Fibroblast of peridontal ligament (primary cell): ENCODE results near the gene TSGA10IP.
"Not testable (repeated sequence)": the region's sequence is repeated elsewhere in the genome, so short reads cannot be mapped to it uniquely, and the experiment has no call there.

Experiments used
- DNase-seq: peaks from one replicate; pipeline ENCODE4 v3.0.0-alpha.2; 2010; ENCODE audit errors: extremely low read depth

TSGA10IP gene

GRCh38 chr11:65946655-65947054, 1.4 kb downstream of the TSGA10IP start:
- no peak for DNase-seq

DNA sequence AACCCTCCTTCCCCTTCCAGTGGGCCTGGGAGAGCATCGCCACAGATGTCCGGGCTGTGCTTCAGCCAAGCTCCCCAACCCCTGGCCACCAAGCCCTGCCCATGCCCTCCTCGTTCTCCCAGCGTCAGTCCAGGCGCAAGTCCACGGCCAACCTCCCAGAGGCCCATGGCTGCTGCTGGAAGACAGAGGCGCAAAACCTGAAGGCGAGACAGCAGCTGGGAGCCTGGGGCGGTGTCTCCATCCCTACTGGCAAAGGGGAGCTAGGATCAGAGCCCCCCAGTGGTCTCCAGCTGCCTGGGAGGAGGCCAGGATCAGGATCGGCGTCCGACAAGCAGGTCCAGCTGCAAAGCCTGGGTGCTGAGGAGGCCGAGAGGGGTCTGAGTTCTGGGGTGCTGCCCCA, 1.9 kb downstream of the TSGA10IP start:
- DNase-seq, result no peak

DNA sequence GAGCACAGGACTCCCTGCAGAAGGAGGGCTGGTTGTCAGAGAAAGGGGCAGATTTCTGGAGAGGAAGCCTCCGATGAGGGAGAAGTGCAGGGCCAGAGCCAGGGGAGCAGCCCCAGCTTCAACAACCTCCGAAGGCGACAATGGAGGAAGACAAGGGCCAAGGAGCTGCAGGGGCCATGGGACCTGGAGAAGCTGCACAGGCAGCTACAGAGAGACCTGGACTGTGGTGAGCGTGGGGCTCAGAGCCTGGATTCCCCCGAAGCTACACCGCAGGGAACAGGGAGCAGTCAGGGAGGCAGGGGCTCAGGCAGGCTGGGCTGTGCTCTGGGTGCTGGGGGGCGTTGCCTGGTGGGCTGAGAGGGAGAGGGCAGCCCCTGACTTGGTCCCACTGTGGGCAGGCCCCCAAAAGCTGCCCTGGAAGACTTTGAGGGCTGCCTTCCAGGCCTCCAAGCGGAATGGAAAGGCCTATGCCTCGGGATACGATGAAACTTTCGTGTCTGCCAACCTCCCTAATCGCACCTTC, 2.4 kb downstream of the TSGA10IP start:
- no peak for DNase-seq

DNA sequence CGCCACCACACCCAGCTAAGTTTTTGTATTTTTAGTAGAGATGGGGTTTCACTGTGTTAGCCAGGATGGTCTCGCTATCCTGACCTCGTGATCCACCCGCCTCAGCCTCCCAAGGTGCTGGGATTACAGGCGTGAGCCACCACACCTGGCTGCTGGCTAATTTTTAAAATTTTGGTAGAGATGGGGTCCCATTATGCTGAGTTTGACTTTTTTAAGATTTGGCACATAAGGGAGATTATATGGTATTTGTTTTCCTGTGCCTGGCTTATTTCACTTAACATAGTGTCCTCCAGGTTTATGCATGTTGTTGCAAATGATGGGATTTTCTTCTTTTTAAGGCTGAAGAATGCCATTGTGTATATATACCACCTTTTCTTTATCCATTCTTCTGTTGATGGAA, 5.4 kb downstream of the TSGA10IP start:
- not testable (repeated sequence) for DNase-seq

- not testable (repeated sequence) for DNase-seq
These were observed 6.4 kb downstream of the TSGA10IP start for GRCh38 chr11:65951641-65952040.

GRCh38 chr11:65952052-65952521, 6.8 kb downstream of the TSGA10IP start:
- DNase-seq, result no peak

DNA sequence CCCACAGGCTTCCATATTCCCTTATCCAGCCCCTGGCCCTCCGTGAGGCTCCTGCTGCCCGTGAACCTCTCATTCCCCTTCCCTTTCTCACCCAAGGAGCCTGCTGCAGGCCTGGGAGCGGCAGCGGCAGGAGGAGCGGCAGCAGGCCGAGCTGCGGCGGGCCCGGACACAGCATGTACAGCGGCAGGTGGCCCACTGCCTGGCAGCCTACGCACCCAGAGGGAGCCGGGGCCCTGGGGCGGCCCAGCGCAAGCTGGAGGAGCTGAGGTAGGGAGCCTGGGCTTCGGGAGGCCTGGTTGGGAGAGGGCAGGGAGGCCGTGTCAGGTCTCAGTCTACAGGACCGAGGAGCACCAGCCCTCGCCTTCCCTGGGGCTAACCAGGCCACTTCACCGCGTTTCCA, 8.2 kb downstream of the TSGA10IP start:
- DNase-seq, result no peak

GRCh38 chr11:65954771-65955170, 9.5 kb downstream of the TSGA10IP start:
- DNase-seq, result no peak

DNA sequence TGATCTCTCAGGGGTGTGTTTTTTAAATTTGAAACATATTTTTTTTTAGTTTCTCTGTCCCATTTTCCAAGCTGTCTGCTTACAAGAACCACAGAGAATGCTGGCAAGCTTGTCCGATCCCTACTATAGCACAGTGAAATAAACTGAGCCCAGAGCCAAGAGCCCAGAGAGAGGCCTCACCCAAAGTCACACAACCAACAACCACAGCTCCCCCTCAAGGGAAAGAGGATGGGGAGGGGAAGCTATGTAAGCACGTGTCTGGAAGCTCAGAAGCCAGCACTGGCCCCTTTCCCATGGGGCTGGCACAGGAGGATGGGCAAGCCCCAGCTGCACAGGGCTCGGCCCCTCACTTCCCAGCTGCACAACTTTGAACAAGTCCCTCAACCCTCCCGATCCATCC, 13.0 kb downstream of the TSGA10IP start:
- DNase-seq, result peak; percentile 61

GRCh38 chr11:65958774-65959420, 13.6 kb downstream of the TSGA10IP start:
- no peak for DNase-seq

DNA sequence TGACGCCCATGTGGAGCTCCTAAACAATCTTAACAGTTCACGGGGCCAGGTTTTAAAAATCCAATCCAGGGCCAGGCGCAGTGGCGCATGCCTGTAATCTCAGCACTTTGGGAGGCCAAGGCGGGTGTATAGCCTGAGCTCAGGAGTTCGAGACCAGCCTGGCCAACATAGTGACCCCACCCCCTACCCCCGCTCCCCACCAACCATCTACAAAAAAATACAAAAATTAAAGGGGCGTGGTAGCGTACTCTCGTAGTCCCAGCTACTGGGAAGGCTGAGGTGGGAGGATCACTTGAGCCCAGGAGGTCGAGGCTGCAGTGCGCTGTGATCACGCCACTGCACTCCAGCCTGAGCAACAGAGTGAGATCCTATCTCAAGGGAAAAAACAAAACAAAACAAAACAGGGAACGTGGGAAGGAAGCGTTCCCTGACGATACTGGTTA, 15.6 kb downstream of the TSGA10IP start:
- no peak for DNase-seq

DNA sequence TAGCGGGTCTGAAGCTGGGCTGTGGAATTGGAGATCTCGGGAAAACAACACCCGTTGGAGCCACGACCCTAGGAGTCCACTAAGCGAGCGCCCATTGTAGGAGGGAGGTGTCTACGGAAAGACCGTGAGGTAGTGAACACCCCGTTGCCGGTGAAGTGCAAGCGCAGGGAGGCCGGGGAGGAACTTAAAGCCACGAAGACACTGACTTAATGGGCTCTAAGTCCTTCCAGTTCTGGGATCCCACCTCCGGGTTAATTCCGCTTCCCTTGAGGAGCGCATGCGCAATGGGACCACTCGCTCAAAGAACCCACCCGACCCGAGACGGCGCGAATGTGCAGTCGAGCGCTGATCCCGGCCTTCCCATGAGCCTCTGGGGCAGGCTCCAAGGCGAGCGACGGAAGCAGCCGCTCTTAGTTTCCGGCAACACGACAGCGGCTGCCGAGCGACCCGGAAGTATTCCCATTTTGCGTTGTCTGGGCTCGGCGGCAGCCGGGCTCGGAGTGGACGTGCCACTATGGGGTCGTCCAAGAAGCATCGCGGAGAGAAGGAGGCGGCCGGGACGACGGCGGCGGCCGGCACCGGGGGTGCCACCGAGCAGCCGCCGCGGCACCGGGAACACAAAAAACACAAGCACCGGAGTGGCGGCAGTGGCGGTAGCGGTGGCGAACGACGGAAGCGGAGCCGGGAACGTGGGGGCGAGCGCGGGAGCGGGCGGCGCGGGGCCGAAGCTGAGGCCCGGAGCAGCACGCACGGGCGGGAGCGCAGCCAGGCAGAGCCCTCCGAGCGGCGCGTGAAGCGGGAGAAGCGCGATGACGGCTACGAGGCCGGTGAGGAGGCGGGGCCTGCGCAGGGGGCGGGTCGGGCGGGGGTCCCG, 16.2 kb downstream of the TSGA10IP start, which contains the start of gene SART1:
Gene SART1, plus strand, starts transcription at position 468 of the 874 bp plus-strand sequence. Its CDS starts 47 bp downstream, at position 515.
- DNase-seq, result peak; percentile 97

DNA sequence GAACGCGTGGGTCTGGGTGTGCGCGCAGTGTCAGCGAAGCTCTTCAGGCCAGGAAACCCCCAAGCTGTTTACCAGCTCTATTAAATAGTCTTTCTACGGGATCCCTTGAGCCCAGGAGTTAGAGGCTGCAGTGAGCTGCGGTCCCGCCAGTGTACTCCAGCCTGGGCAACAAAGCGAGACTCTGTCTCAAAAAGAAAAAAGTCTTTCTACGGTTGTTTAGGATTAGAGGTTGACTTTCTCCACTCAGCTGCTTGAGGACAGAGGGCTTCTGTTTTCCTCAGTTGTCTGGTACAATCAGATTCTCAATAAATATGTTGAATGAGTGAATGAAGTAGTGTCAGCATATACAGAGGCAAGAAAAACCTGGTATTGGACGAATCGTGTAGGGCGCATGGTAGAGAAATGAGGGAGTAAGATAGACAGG, 16.9 kb downstream of the TSGA10IP start:
- no peak for DNase-seq

DNA sequence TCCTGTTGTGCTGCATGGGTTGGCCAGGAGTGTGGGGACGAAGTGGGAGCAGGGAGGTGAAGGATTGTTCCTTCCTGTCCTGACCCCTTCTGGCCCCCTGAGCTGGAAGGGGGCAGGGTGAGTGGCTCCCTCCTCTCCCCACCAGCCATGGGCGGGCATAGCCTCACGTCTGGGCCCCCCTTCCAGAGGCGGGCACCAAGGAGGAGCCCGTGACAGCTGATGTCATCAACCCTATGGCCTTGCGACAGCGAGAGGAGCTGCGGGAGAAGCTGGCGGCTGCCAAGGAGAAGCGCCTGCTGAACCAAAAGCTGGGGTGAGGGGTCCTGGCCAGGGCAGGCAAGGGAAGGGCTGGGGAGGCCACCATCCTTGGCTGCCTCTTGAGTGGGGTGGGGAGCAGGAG, 19.6 kb downstream of the TSGA10IP start:
- no peak for DNase-seq

- DNase-seq, result no peak
These were observed 20.9 kb downstream of the TSGA10IP start for GRCh38 chr11:65965986-65966762.

DNA sequence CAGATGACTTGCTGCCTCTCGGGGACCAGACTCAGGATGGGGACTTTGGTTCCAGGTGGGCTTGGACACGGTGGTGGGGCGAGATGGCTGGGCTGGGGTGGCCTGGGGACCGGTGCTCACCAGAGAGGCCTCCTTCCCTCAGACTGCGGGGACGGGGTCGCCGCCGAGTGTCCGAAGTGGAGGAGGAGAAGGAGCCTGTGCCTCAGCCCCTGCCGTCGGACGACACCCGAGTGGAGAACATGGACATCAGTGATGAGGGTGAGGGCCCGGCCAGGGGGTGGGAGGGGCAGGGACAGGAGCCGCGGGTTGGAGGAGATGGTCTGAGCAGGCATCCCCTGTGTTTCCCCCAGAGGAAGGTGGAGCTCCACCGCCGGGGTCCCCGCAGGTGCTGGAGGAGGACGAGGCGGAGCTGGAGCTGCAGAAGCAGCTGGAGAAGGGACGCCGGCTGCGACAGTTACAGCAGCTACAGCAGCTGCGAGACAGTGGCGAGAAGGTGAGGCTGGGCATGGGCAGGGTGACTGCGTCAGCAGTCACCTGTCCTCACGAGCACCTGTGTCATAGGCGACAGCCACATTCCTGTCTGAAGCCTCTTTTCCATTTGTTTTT, 22.2 kb downstream of the TSGA10IP start:
- no peak for DNase-seq

- no peak for DNase-seq
These were observed 23.6 kb downstream of the TSGA10IP start for GRCh38 chr11:65968600-65969482.

DNA sequence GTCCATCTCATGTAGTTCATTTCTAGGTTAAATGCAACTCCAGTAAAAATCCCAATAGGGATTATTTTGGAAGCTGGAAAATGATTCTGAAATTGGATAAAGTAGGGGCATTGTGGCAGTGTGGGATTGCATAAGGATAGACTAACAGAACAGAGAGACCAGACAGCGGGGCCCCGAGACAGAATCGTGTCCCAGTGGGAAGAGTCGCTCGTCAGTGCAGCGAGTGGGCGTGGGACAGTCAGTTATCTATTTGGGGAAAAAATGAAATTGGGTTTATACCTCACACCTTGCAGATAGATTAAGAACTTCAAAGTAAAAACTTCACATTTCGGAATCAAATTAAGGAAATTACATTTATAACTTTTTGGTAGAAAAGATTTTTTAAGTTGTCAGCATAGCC, 26.8 kb downstream of the TSGA10IP start:
- no peak for DNase-seq

DNA sequence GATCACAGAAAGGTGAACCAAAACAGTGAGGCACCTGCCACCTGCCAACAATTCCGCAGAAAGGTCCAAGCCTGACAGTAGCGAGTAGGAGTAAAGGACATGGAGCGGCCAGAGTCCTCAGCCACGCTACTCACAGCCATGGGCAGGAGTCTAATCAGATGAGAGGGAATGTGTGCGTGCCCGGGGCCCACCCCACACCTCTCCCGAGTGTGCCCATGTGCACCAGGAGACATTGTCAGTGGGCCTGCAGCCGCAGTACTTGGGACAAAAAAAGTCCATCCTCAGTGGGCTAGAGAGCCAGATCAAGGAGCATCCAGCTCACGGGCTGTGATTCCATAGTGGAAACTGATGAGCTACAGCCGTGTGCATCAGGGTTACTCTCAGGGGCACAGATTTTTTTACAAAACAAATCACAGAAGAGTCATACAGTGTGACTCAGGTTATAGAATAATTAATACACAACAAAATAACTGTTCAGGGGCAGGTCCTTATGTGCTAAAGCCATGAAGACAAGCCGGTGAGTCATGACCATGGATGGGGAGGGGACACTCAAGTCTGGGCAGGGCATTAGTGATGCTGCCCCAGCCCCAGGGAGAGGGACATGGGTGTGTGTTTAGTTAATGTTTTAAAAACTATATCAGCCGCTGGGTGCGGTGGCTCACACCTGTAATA, 28.3 kb downstream of the TSGA10IP start:
- DNase-seq, result no peak

GRCh38 chr11:65975771-65976170, 30.5 kb downstream of the TSGA10IP start:
- DNase-seq, result no peak
